Smooth muscle cell (in vitro differentiated cells): ENCODE results near the gene ATXN7L2. TPM values are rescaled to one million over a fixed set of nuclear protein-coding genes. Genes with fewer than 3 reads are reported as not detected.

Source experiments
- DNase-seq: peaks from one replicate; lab custom pipeline; 2025; ENCODE audit not compliant: unreplicated experiment; lab: John Stamatoyannopoulos, UW
- H2AFZ ChIP-seq: fragments of 200-600 bp; sonication (generic); 2 replicates; pipeline ENCODE4 v1.6.0; 2016; ENCODE audit warnings: antibody characterized with exemption, low read depth, mild to moderate bottlenecking
- H3F3A ChIP-seq: fragments of 200-600 bp; sonication (generic); 2 replicates; pipeline ENCODE4 v1.6.0; 2017; ENCODE audit warnings: antibody characterized with exemption, low read depth
- H3K27ac ChIP-seq: fragments of 200-600 bp; sonication (generic); 2 replicates; pipeline ENCODE4 v1.5.1; 2016; ENCODE audit warnings: low read depth, mild to moderate bottlenecking
- H3K27me3 ChIP-seq: fragments of 200-600 bp; sonication (generic); 2 replicates; pipeline ENCODE4 v1.6.1; 2016; ENCODE audit warnings: low read depth, mild to moderate bottlenecking
- H3K36me3 ChIP-seq: fragments of 200-600 bp; sonication (generic); 2 replicates; pipeline ENCODE4 v1.5.1; 2016; ENCODE audit warnings: low read depth
- H3K4me1 ChIP-seq: fragments of 200-600 bp; sonication (generic); 2 replicates; pipeline ENCODE4 v1.5.1; 2016; ENCODE audit warnings: low read depth
- H3K4me2 ChIP-seq: fragments of 200-600 bp; sonication (generic); 2 replicates; pipeline ENCODE4 v1.6.0; 2016; ENCODE audit warnings: mild to moderate bottlenecking
- H3K4me3 ChIP-seq: fragments of 200-600 bp; sonication (generic); 2 replicates; pipeline ENCODE4 v1.5.1; 2016; ENCODE audit warnings: mild to moderate bottlenecking
- H3K79me2 ChIP-seq: fragments of 200-600 bp; sonication (generic); 2 replicates; pipeline ENCODE4 v1.6.0; 2016; ENCODE audit warnings: low read depth, mild to moderate bottlenecking
- H3K9ac ChIP-seq: fragments of 200-600 bp; sonication (generic); 2 replicates; pipeline ENCODE4 v1.6.0; 2016; ENCODE audit warnings: low read depth
- H3K9me3 ChIP-seq: fragments of 200-600 bp; sonication (generic); replicated peaks from 2 replicates; pipeline ENCODE4 v1.5.1; 2016; ENCODE audit warnings: low read depth
- H4K20me1 ChIP-seq: fragments of 200-600 bp; sonication (generic); 2 replicates; pipeline ENCODE4 v1.6.0; 2016; ENCODE audit warnings: low read depth
- WGBS: methylation state at CpG from one replicate; pipeline ENCODE4 v1.1.7; 2016; ENCODE audit warnings: low lambda C conversion rate; 5-methylcytosine and 5-hydroxymethylcytosine counted together
- polyA plus RNA-seq: library from polyadenylated mRNA; unstranded; fragments of >200 nt; fragmentation: Nextera tagmentation; extraction: Ambion mirVana; gene quantifications from 2 replicates; pipeline ENCODE4 v1.2.1, GENCODE V29; 2016
- total RNA-seq: library from RNA; depleted of rRNA; stranded (reverse); fragments of >200 nt; gene quantifications from 2 replicates; pipeline ENCODE4 v1.2.3, GENCODE V29; 2014
- TF ChIP-seq, protein P1 (sequence below): fragments of 200-600 bp; sonication (generic); IDR thresholded peaks from 2 replicates; pipeline ENCODE4 v1.5.1; 2017; ENCODE audit warnings: borderline replicate concordance, mild to moderate bottlenecking, antibody characterized with exemption; ENCODE audit not compliant: insufficient read depth, poor library complexity, severe bottlenecking

The ATXN7L2 gene
- total and polyA plus RNA-seq, 2 experiments from 2014 or later: 1.9 to 6.2 TPM

DNA sequence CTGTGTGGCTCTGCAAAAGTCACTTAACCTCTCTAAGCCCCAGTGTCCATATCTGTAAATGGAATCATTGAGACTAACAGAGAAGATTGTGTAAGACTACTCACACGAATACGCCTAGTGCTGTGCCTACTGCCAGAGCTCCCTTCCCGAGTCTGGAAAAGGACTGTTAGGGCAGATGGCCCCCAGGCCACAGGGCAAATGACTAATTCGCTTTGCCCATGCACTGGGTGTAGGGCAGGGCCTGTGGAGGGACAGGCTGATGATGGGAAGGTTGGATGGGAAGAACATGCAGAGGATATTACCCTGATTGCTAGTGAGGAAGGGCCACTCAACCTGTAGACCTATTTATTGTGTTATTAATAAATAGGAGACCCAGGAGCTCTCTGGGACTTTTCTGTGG, 51.8 kb downstream of the ATXN7L2 start:
- H3K9ac ChIP-seq: no peak overlapping the region
- H3K27ac ChIP-seq: no peak overlapping the region
- WGBS: 55% methylated on average over 4 of the region's 4 CpGs
- H3K4me2 ChIP-seq: no peak overlapping the region
- no peaks in the 10 kb centered on the region for H3K79me2 ChIP-seq
- no peak overlapping the region for H2AFZ ChIP-seq
- no peak overlapping the region for H3K4me3 ChIP-seq
- H3K9me3 ChIP-seq: no peaks in the 10 kb centered on the region
- no peaks in the 10 kb centered on the region for H3F3A ChIP-seq
- H3K4me1 ChIP-seq: no peaks in the 10 kb centered on the region
- no peak for DNase-seq
- H3K27me3 ChIP-seq: no peaks in the 10 kb centered on the region
- TF ChIP-seq, protein P1, sequence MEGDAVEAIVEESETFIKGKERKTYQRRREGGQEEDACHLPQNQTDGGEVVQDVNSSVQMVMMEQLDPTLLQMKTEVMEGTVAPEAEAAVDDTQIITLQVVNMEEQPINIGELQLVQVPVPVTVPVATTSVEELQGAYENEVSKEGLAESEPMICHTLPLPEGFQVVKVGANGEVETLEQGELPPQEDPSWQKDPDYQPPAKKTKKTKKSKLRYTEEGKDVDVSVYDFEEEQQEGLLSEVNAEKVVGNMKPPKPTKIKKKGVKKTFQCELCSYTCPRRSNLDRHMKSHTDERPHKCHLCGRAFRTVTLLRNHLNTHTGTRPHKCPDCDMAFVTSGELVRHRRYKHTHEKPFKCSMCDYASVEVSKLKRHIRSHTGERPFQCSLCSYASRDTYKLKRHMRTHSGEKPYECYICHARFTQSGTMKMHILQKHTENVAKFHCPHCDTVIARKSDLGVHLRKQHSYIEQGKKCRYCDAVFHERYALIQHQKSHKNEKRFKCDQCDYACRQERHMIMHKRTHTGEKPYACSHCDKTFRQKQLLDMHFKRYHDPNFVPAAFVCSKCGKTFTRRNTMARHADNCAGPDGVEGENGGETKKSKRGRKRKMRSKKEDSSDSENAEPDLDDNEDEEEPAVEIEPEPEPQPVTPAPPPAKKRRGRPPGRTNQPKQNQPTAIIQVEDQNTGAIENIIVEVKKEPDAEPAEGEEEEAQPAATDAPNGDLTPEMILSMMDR: no peak
- H4K20me1 ChIP-seq: no peaks in the 10 kb centered on the region
- no peaks in the 10 kb centered on the region for H3K36me3 ChIP-seq

DNA sequence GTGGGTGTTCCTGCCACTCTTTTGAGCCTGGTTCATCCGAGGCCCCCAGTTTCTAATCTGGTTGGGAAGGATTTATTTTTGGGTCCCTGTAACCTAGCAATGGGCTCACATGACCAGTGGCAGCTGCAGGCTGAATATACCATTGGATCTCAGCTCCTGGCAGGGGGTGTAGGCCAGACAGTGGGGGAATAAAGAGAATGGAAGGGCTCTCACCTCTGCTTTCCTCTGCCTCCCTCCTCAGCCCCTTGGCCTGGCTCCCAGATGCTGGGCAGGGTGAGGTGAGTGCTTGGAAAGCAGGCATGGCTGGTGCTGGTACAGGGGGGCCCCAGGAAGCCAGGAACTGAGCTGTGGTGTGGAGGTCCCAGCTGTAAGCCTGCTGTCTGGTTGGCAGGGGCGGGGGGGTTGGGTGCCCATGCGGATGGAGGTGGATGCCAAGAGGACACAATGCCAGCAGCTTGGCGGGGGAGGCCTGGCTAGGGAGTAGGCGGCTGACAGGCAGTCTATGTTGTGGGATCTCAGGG, 52.3 kb downstream of the ATXN7L2 start:
- no peak overlapping the region for H2AFZ ChIP-seq

DNA sequence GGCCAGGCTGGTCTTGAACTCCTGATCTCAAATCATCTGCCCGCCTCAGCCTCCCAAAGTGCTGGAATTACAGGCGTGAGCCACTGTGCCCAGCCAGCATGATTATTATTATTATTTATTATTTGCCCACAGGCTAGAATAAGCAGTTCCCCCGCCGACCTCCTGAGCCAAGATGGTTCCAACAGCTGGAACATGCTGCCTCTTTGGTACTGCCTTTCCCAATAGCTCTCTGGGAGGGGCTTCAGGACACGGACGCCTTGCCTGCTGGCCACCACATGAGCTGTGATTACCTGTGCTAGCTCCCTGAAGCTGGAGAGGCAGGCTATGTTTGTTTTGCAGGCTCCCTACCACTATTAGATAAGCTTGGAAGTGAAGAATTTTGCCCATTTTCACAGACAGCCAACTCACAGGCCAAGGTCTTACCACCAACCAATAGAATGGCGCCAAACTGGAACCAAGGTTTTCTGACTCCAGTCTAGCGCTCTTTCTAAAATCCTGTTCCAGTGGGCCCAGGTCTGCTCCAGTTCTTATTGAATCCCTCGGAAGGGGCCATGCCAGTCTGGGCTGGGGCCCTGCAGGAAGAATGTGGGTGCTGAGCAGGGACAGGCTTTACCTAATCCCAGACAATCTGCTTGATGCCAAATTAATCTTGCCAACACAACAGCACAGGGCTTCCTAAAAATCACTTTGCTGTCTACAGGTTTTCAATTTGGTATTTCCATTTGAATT, 53.9 kb downstream of the ATXN7L2 start:
- TF ChIP-seq, protein P1: no peak
- no peaks in the 10 kb centered on the region for H3K36me3 ChIP-seq
- H4K20me1 ChIP-seq: no peaks in the 10 kb centered on the region
- H3K27ac ChIP-seq: no peak overlapping the region
- DNase-seq: no peak
- no peak overlapping the region for H2AFZ ChIP-seq
- H3K9ac ChIP-seq: no peak overlapping the region
- WGBS: 93% methylated on average over 9 of the region's 9 CpGs
- H3K27me3 ChIP-seq: no peaks in the 10 kb centered on the region
- H3K4me3 ChIP-seq: no peak overlapping the region
- H3K4me2 ChIP-seq: no peak overlapping the region
- no peaks in the 10 kb centered on the region for H3K9me3 ChIP-seq
- no peaks in the 10 kb centered on the region for H3F3A ChIP-seq
- no peaks in the 10 kb centered on the region for H3K4me1 ChIP-seq
- no peaks in the 10 kb centered on the region for H3K79me2 ChIP-seq

More for the DNA sequence above, 52.3 kb downstream of the ATXN7L2 start:
- no peak overlapping the region for H3K9ac ChIP-seq
- no peaks in the 10 kb centered on the region for H3K36me3 ChIP-seq
- no peaks in the 10 kb centered on the region for H3K4me1 ChIP-seq
- no peaks in the 10 kb centered on the region for H3K79me2 ChIP-seq
- H4K20me1 ChIP-seq: no peaks in the 10 kb centered on the region
- H3K27me3 ChIP-seq: no peaks in the 10 kb centered on the region
- WGBS: 77% methylated on average over 5 of the region's 5 CpGs
- H3K9me3 ChIP-seq: no peaks in the 10 kb centered on the region
- H3K4me2 ChIP-seq: no peak overlapping the region
- no peak for DNase-seq
- no peak overlapping the region for H3K27ac ChIP-seq
- TF ChIP-seq, protein P1: no peak
- no peak overlapping the region for H3K4me3 ChIP-seq
- H3F3A ChIP-seq: no peaks in the 10 kb centered on the region
